HCT116 (cell line): ENCODE measurements around the gene P4HA1. TPM values are rescaled to one million over a fixed set of nuclear protein-coding genes. Genes with fewer than 3 reads are reported as not detected.
"Not testable (repeated sequence)": the region's sequence is repeated elsewhere in the genome, so short reads cannot be mapped to it uniquely, and the experiment has no call there.

Experiments
- ATAC-seq: fragments of 200-7000 bp; cut with Tn5 transposase; 2 replicates; pipeline ENCODE4 v1.9.1; 2020; ENCODE audit warnings: mild to moderate bottlenecking, moderate library complexity
- BruUV-seq: library from RNA; stranded (reverse); fragments of 400-500 nt; replicated peaks from 2 replicates; lab custom pipeline; 2021; lab: Mats Ljungman, UMichigan
- CTCF ChIA-PET: fragments of 300-600 bp; sonication (Branson Sonifier 250); formaldehyde crosslinking; loops from one replicate; lab custom pipeline; 2021; ENCODE audit warnings: antibody characterized with exemption; lab: Charles Lee
- POLR2A ChIA-PET: fragments of 300-600, 350-600 bp; sonication (Branson Sonifier 250); formaldehyde crosslinking; loops from one replicate; lab custom pipeline; 2021; ENCODE audit warnings: antibody characterized with exemption; lab: Charles Lee
- RAD21 ChIA-PET, 2 experiments: fragments of 300-600 bp; sonication (Branson Sonifier 250); formaldehyde crosslinking; loops; one replicate each; lab custom pipeline; 2023; ENCODE audit warnings: low total read pairs in 2 of 2; ENCODE audit not compliant: uncharacterized antibody in 2 of 2, unreplicated experiment in 2 of 2, low non-redundant PET in 1 of 2; lab: Charles Lee
- DNase-seq: peaks from one replicate; pipeline ENCODE4 v3.0.0-alpha.2; 2010; ENCODE audit warnings: low read depth, low spot score
- H2AFZ ChIP-seq: fragments of 200-600 bp; shearing (Covaris generic), sonication (generic); 2 replicates; pipeline ENCODE4 v1.6.1; 2017; ENCODE audit warnings: low read depth, mixed run types, mixed read lengths, antibody characterized with exemption, low read length; ENCODE audit not compliant: poor library complexity, severe bottlenecking
- H3K27ac ChIP-seq: 2 replicates; pipeline ENCODE4 v1.5.1; 2012; ENCODE audit warnings: low read depth, low read length
- H3K27me3 ChIP-seq: fragments of 200-600 bp; sonication (generic); 2 replicates; pipeline ENCODE4 v1.6.1; 2016; ENCODE audit warnings: mixed run types, low read length, mixed read lengths; ENCODE audit not compliant: insufficient read depth
- H3K36me3 ChIP-seq, 2 experiments: fragments of 200-500 bp in 1 of 2; fragments of 200-600 bp in 1 of 2; sonication (Bioruptor generic) in 1 of 2; sonication (generic) in 1 of 2; 2 replicates each; pipeline versions ENCODE4 v1.5.1 to v1.6.1; 2014 to 2016; ENCODE audit warnings: low read length in 2 of 2, inconsistent platforms in 1 of 2, mixed read lengths in 1 of 2, mixed run types in 1 of 2; ENCODE audit not compliant: insufficient read depth in 2 of 2, control insufficient read depth in 1 of 2
- H3K4me1 ChIP-seq, 2 experiments: fragments of 200-600 bp in 1 of 2; sonication (generic) in 1 of 2; 2 replicates each; pipeline versions ENCODE4 v1.5.1 to v1.6.1; 2012 to 2017; ENCODE audit warnings: low read length in 2 of 2, inconsistent platforms in 1 of 2, mild to moderate bottlenecking in 1 of 2, mixed read lengths in 1 of 2, mixed run types in 1 of 2, moderate library complexity in 1 of 2; ENCODE audit not compliant: insufficient read depth in 2 of 2, control insufficient read depth in 1 of 2
- H3K4me2 ChIP-seq: fragments of 200-600 bp; sonication (generic); 2 replicates; pipeline ENCODE4 v1.6.1; 2017; ENCODE audit warnings: mixed run types, low read length, mixed read lengths
- H3K4me3 ChIP-seq, 2 experiments: fragments of 200-600 bp in 1 of 2; sonication (generic) in 1 of 2; replicated peaks in 1 of 2; 2 replicates each; pipeline ENCODE4 v1.5.1; 2011 to 2016; ENCODE audit warnings: low read length in 2 of 2, control low read depth in 1 of 2, low read depth in 1 of 2, mild to moderate bottlenecking in 1 of 2, mixed read lengths in 1 of 2, mixed run types in 1 of 2
- H3K79me2 ChIP-seq: fragments of 200-600 bp; sonication (generic); 2 replicates; pipeline ENCODE4 v1.6.1; 2017; ENCODE audit warnings: mild to moderate bottlenecking, mixed run types, low read length, moderate library complexity, mixed read lengths; ENCODE audit not compliant: insufficient read depth
- H3K9ac ChIP-seq: fragments of 200-600 bp; sonication (generic); 2 replicates; pipeline ENCODE4 v1.6.1; 2016; ENCODE audit warnings: low read length, mixed read lengths
- H3K9me2 ChIP-seq: fragments of 200-600 bp; sonication (generic), shearing (Covaris generic); 2 replicates; pipeline ENCODE4 v1.6.1; 2017; ENCODE audit warnings: mixed run types, mild to moderate bottlenecking, moderate library complexity; ENCODE audit not compliant: insufficient read depth
- H3K9me3 ChIP-seq, 2 experiments: fragments of 200-500 bp in 1 of 2; fragments of 200-600 bp in 1 of 2; sonication (Bioruptor generic) in 1 of 2; sonication (generic) in 1 of 2; 2 replicates each; pipeline ENCODE4 v1.6.1; 2014 to 2017; ENCODE audit warnings: low read length in 2 of 2, mixed read lengths in 2 of 2, inconsistent platforms in 1 of 2, low read depth in 1 of 2, mild to moderate bottlenecking in 1 of 2, mixed run types in 1 of 2, moderate library complexity in 1 of 2; ENCODE audit not compliant: control insufficient read depth in 1 of 2, insufficient read depth in 1 of 2
- H4K20me1 ChIP-seq: fragments of 200-600 bp; sonication (generic), shearing (Covaris generic); 2 replicates; pipeline ENCODE4 v1.6.1; 2017; ENCODE audit warnings: mixed run types, mild to moderate bottlenecking, moderate library complexity; ENCODE audit not compliant: insufficient read depth
- CTCF ChIP-seq, 3 experiments: fragments of 200-600 bp in 1 of 3; sonication (generic) in 1 of 3; IDR thresholded peaks in 2 of 3; conservative IDR thresholded peaks in 1 of 3; 2 replicates each; pipeline ENCODE4 v1.5.1; 2012 to 2017; ENCODE audit warnings: low read depth in 2 of 3, low read length in 2 of 3, antibody characterized with exemption in 1 of 3, borderline replicate concordance in 1 of 3, control low read depth in 1 of 3, mild to moderate bottlenecking in 1 of 3, mixed read lengths in 1 of 3, mixed run types in 1 of 3, moderate library complexity in 1 of 3; ENCODE audit not compliant: insufficient read depth in 1 of 3
- SP1 ChIP-seq: IDR thresholded peaks from 2 replicates; pipeline ENCODE4 v1.6.1; 2012; ENCODE audit warnings: low read depth
- intact Hi-C: fragments of 100-400 bp; cut with micrococcal nuclease; formaldehyde crosslinking; loops from 2 replicates; pipeline ENCODE4 v1.10.0; 2022
- total RNA-seq: library from RNA; stranded (reverse); gene quantifications from one replicate; pipeline ENCODE4 v1.2.1, GENCODE V29; 2021; ENCODE audit not compliant: unreplicated experiment

P4HA1 gene
- total RNA-seq, 1 experiment from 2014 or later = 49.7 TPM

- intact Hi-C loops, BruUV-seq: not testable (repeated sequence)
These were observed 12.6 kb upstream of the P4HA1 start for GRCh38 chr10:73109248-73109652.

GRCh38 chr10:73106301-73106700 lies 9.6 kb upstream of the P4HA1 start:
- H3K9me2 ChIP-seq = no peaks in the 10 kb centered on the region
- no peak overlapping the region for H3K9ac ChIP-seq
- H3K4me1 ChIP-seq = peaks cover 0 to 1% of the 10 kb centered on the region in 2 experiments; a peak in 1 of 4 replicates
- TF ChIP-seq SP1 (no peak), CTCF (IDR thresholded peaks at IDR 0.05 in 2 of 3, conservative IDR thresholded peaks at IDR 0.05 in 1 of 3; ENCODE audit: borderline replicate concordance in 1 of 3, insufficient read depth in 1 of 3, low read depth in 2 of 3, low read length in 2 of 3) (no peak)
- ATAC-seq (no peak), DNase-seq (no peak)
- peaks cover 0 to 3% of the 10 kb centered on the region in 2 experiments; a peak in 1 of 4 replicates for H3K36me3 ChIP-seq
- H4K20me1 ChIP-seq = no peaks in the 10 kb centered on the region
- no peak overlapping the region for H2AFZ ChIP-seq
- no TSS peak for BruUV-seq
- no peak overlapping the region for H3K4me2 ChIP-seq
- H3K9me3 ChIP-seq = peaks cover 0 to 4% of the 10 kb centered on the region in 2 experiments; a peak in 1 of 4 replicates
- no peaks in the 10 kb centered on the region for H3K27me3 ChIP-seq
- intact Hi-C loops = no loop called here
- POLR2A ChIA-PET = interaction anchor here (1.5 kb wide), 1 partner anchor 9 kb away, joined by 6 read pairs; the partner anchor contains the start of gene P4HA1
- H3K79me2 ChIP-seq = no peaks in the 10 kb centered on the region
- H3K4me3 ChIP-seq = no peak overlapping the region
- RAD21 ChIA-PET = no interaction called here
- H3K27ac ChIP-seq = no peak overlapping the region
- CTCF ChIA-PET = no interaction called here

More at GRCh38 chr10:73109248-73109652, 12.6 kb upstream of the P4HA1 start:
- H3K79me2 ChIP-seq, RAD21 ChIA-PET, ATAC-seq, H3K4me3 ChIP-seq, H3K9ac ChIP-seq, H2AFZ ChIP-seq, CTCF ChIA-PET, H3K36me3 ChIP-seq, H3K27ac ChIP-seq, H3K4me2 ChIP-seq, H3K9me3 ChIP-seq, H4K20me1 ChIP-seq, DNase-seq, H3K27me3 ChIP-seq, H3K9me2 ChIP-seq: not testable (repeated sequence)
- peaks cover 7 to 18% of the 10 kb centered on the region in 2 experiments for H3K4me1 ChIP-seq
- TF ChIP-seq SP1 = peak; percentile 43; the same call in 1 of the 2 replicates
- POLR2A ChIA-PET = interaction anchor here (0.9 kb wide), 1 partner anchor 12 kb away, joined by 3 read pairs; the partner anchor contains the start of gene P4HA1
